Esophagus squamous epithelium (tissue), 5 donors: ENCODE data around the gene RAB5B. TPM values are rescaled to one million over a fixed set of nuclear protein-coding genes. Genes with fewer than 3 reads are reported as not detected.
A peak's percentile ranks its signal among the peaks of the same experiment; 100 is the strongest.

Experiments
- DNase-seq: peaks from one replicate; lab custom pipeline; 2025; lab: John Stamatoyannopoulos, UW
- H3K27ac ChIP-seq, 4 donors: fragments of 200-600 bp; sonication (generic); one replicate each; pipeline ENCODE4 v1.5.1; 2016 to 2019; ENCODE audit warnings: mild to moderate bottlenecking in 1 of 4
- H3K27me3 ChIP-seq, 4 donors: fragments of 200-600 bp; sonication (generic); 1 replicate in 3 of 4; 2 replicates in 1 of 4; pipeline versions ENCODE4 v1.5.1 to v1.6.0; 2017 to 2021; ENCODE audit warnings: antibody characterized with exemption in 1 of 4
- H3K36me3 ChIP-seq, 3 donors: fragments of 200-600 bp; sonication (generic); one replicate each; pipeline ENCODE4 v1.5.1; 2016 to 2019
- H3K4me1 ChIP-seq, 3 donors: fragments of 200-600 bp; sonication (generic); one replicate each; pipeline ENCODE4 v1.5.1; 2017 to 2019
- H3K4me3 ChIP-seq, 4 donors: fragments of 200-600 bp; sonication (generic); 1 replicate in 3 of 4; 2 replicates in 1 of 4; pipeline ENCODE4 v1.5.1; 2016 to 2019; ENCODE audit warnings: mild to moderate bottlenecking in 2 of 4, moderate library complexity in 1 of 4
- H3K9me3 ChIP-seq, 3 donors: fragments of 200-600 bp; sonication (generic); one replicate each; pipeline ENCODE4 v1.5.1; 2016 to 2019
- POLR2A ChIP-seq, 4 donors: fragments of 450-650 bp; IDR thresholded peaks; one replicate each; pipeline ENCODE4 v1.6.1; 2017; ENCODE audit warnings: antibody characterized with exemption in 4 of 4, mild to moderate bottlenecking in 4 of 4, moderate library complexity in 3 of 4
- WGBS, 2 donors: methylation state at CpG; one replicate each; pipeline ENCODE4 v1.1.5; 2018; 5-methylcytosine and 5-hydroxymethylcytosine counted together
- intact Hi-C: fragments of 100-400 bp; cut with DNase I; formaldehyde crosslinking; loops from one replicate; pipeline ENCODE4 v1.15.0; 2022
- total RNA-seq, 4 donors: library from RNA; depleted of rRNA; stranded (reverse); fragments of >200 nt; gene quantifications; one replicate each; pipeline ENCODE4 v1.1.0, GENCODE V29; 2016
- TF ChIP-seq, protein P1 (sequence below), 6 experiments: fragments of 450-650 bp in 4 of 6; fragments of 200-600 bp in 2 of 6; sonication (generic) in 2 of 6; IDR thresholded peaks; one replicate each; pipeline ENCODE4 v1.5.1; 2016 to 2019; ENCODE audit warnings: antibody characterized with exemption in 6 of 6, mild to moderate bottlenecking in 4 of 6, moderate library complexity in 4 of 6
- donor health status: DM: yes; HTN: yes; CAD: no.

Gene RAB5B
- total RNA-seq, 4 donors from 2014 or later, result 78.2 to 94.2 (median 86.4) TPM

DNA sequence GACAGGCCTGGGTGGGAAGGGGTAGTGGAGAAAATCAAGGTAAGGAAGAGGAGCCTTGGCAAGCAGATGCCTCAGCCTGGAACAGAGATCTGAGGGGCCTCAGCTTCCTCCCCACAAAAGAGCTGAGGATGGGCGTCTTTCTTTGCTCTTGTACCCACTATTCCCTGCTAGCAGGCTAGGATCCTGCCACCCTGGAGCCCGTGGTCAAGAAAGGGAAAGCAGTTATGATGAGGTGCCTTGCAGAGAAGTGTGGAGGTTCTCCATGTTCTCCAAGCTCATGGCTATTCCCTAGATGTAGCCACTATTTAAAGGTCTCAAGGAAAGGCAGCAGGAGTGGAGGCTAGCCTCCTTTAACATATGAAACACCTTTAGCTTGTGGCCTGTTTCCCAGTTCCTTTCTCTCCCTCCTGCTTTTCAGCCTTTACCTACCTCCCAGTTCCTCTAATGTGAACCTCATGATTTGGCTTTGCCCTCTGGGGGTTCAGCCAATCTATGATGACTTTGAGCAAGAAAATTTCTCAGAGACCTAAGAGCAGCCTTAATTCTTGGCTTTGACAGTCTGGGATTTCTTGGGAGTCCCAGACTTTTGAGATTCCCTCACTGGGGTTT, 48.1 kb downstream of the RAB5B start:
- WGBS, 2 donors, result 48 to 71% methylated on average over 2 of the region's 2 CpGs
- Histone ChIP-seq H3K4me1 (peaks cover 12 to 26% (median 12%) of the 10 kb centered on the region in 3 donors), H3K36me3 (peaks cover 0 to 39% (median 0%) of the 10 kb centered on the region in 3 donors), H3K27me3 (no peaks in the 10 kb centered on the region), H3K4me3 (peak overlapping the region in 2 of 4 donors; percentile 33 to 49), H3K27ac (peak overlapping the region; percentile 47 to 88 (median 72)), H3K9me3 (no peaks in the 10 kb centered on the region)
- DNase-seq, result no peak
- TF ChIP-seq, protein P1, sequence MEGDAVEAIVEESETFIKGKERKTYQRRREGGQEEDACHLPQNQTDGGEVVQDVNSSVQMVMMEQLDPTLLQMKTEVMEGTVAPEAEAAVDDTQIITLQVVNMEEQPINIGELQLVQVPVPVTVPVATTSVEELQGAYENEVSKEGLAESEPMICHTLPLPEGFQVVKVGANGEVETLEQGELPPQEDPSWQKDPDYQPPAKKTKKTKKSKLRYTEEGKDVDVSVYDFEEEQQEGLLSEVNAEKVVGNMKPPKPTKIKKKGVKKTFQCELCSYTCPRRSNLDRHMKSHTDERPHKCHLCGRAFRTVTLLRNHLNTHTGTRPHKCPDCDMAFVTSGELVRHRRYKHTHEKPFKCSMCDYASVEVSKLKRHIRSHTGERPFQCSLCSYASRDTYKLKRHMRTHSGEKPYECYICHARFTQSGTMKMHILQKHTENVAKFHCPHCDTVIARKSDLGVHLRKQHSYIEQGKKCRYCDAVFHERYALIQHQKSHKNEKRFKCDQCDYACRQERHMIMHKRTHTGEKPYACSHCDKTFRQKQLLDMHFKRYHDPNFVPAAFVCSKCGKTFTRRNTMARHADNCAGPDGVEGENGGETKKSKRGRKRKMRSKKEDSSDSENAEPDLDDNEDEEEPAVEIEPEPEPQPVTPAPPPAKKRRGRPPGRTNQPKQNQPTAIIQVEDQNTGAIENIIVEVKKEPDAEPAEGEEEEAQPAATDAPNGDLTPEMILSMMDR (IDR thresholded peaks at IDR 0.05), result no peak
- no peak for TF ChIP-seq POLR2A (IDR thresholded peaks at IDR 0.05)
- intact Hi-C loops, result no loop called here

GRCh38 chr12:56028511-56029165, 54.8 kb downstream of the RAB5B start:
- 39 to 42% methylated on average over 5 of the region's 5 CpGs for WGBS, 2 donors
- TF ChIP-seq, protein P1 (IDR thresholded peaks at IDR 0.05), result no peak
- TF ChIP-seq POLR2A (IDR thresholded peaks at IDR 0.05), result no peak
- peak overlapping the region; percentile 41 to 82 (median 62) for H3K27ac ChIP-seq
- DNase-seq, result no peak
- H3K27me3 ChIP-seq, result no peaks in the 10 kb centered on the region
- H3K4me3 ChIP-seq, result no peak overlapping the region
- intact Hi-C loops, result no loop called here
- peaks cover 0 to 23% (median 13%) of the 10 kb centered on the region in 3 donors for H3K4me1 ChIP-seq
- no peaks in the 10 kb centered on the region for H3K9me3 ChIP-seq
- H3K36me3 ChIP-seq, result peaks cover 0 to 59% (median 0%) of the 10 kb centered on the region in 3 donors

GRCh38 chr12:56029166-56029519, 55.3 kb downstream of the RAB5B start:
- intact Hi-C loops, result no loop called here
- DNase-seq, result no peak
- Histone ChIP-seq H3K4me3 (no peak overlapping the region), H3K27ac (peak overlapping the region; percentile 41 to 82 (median 62)), H3K27me3 (no peaks in the 10 kb centered on the region), H3K36me3 (peaks cover 0 to 64% (median 0%) of the 10 kb centered on the region in 3 donors), H3K4me1 (peaks cover 0 to 23% (median 13%) of the 10 kb centered on the region in 3 donors), H3K9me3 (no peaks in the 10 kb centered on the region)
- TF ChIP-seq, protein P1 (IDR thresholded peaks at IDR 0.05), result no peak
- TF ChIP-seq POLR2A (IDR thresholded peaks at IDR 0.05), result no peak

DNA sequence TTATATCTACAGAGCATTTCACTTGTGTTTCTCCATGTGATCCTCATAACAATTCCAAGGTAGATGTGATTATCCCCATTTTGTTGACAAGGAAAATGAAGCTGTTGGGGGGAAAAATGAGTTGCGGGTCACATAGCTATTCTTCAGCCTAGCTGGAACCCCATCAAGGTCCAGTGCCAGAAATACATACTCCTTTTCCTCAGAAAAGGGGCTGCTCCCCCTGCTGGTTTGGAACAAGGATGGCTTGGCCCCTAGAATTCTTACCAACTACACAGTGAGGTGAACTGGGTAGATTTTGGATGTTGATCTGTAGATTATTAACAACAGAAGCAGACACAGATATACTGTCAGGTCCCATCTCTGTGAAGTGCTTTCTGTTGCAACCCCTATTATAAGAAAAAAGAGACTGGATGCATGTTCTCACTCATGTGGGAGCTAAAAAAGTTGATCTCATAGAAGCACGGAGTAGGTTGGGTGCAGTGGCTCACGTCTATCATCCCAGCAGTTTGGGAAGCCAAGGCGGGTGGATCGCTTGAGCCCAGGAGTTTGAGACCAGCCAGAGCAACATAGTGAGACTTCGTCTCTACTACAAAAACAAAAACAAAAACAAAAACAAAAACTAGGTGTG, 55.9 kb downstream of the RAB5B start:
- TF ChIP-seq POLR2A (IDR thresholded peaks at IDR 0.05), result no peak
- TF ChIP-seq, protein P1 (IDR thresholded peaks at IDR 0.05), result peak; percentile 42 to 71 (median 64)
- Histone ChIP-seq H3K9me3 (no peaks in the 10 kb centered on the region), H3K27me3 (no peaks in the 10 kb centered on the region), H3K4me1 (peaks cover 0 to 23% (median 13%) of the 10 kb centered on the region in 3 donors), H3K27ac (peak overlapping the region; percentile 41 to 82 (median 62)), H3K36me3 (peaks cover 0 to 67% (median 2%) of the 10 kb centered on the region in 3 donors), H3K4me3 (no peak overlapping the region)
- no peak for DNase-seq
- intact Hi-C loops, result no loop called here
- 78 to 79% methylated on average over 6 of the region's 6 CpGs for WGBS, 2 donors

DNA sequence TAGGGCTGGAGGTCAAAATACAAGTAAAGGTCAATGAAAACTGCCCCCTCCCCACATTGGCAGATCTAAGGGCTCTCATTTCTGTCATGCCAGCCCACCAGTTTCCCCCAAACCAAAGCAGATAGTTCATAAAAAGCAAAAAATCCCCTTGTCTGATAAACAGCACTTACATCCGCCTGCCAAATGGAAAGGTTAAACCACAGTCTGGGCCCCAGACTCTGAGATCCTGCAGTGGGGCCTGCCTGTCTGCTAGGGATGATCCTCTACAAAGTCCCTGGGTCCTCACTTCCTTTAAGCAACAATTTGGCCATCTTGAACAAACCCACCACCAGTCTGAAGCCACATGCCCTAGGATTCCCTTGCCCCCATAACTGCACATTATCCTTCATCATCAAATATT, 58.1 kb downstream of the RAB5B start:
- Histone ChIP-seq H3K9me3 (no peaks in the 10 kb centered on the region), H3K4me3 (no peak overlapping the region), H3K36me3 (peaks cover 0 to 73% (median 5%) of the 10 kb centered on the region in 3 donors), H3K4me1 (peaks cover 0 to 23% (median 13%) of the 10 kb centered on the region in 3 donors), H3K27ac (no peak overlapping the region), H3K27me3 (no peaks in the 10 kb centered on the region)
- 80 to 100% methylated on average over 1 of the region's 1 CpG for WGBS, 2 donors
- no peak for DNase-seq
- TF ChIP-seq, protein P1 (IDR thresholded peaks at IDR 0.05), result no peak
- no peak for TF ChIP-seq POLR2A (IDR thresholded peaks at IDR 0.05)
- intact Hi-C loops, result no loop called here
